ENCODE measurements around the gene UTF1. TPM values are rescaled to one million over a fixed set of nuclear protein-coding genes. Genes with fewer than 3 reads are reported as not detected.
A peak's percentile ranks its signal among the peaks of the same experiment; 100 is the strongest.

The UTF1 gene
- total and polyA plus RNA-seq, 2 of the 8 experiments (the other 6 are each of a cell fraction or from before 2014, with no cell fraction given) = 0.47 to 21.8 TPM

GRCh38 chr10:133242611-133243356 lies 12.8 kb downstream of the UTF1 start:
- Histone ChIP-seq H2BK12ac (ENCODE audit: low read depth, low read length) (peak overlapping the region; percentile 3; the same call in 1 of the 2 replicates), H3K4ac (replicated peaks; ENCODE audit: insufficient read length, low read depth, low read length) (peak overlapping the region; percentile 91), H3K79me1 (ENCODE audit: low read depth, low read length) (0 out of 2 replicates have a peak, but pooled peaks cover 2% of the 10 kb centered on the region), H3K27me3 (replicated peaks in 1 of 4; ENCODE audit: control insufficient read depth in 3 of 4, extremely low read depth in 1 of 4, insufficient read depth in 3 of 4, low read length in 3 of 4) (peaks cover 0 to 16% (median 13%) of the 10 kb centered on the region in 4 experiments; a peak in 6 of 7 replicates), H3K4me3 (ENCODE audit: extremely low read depth in 1 of 4, insufficient read depth in 2 of 4, low read depth in 3 of 4, low read length in 4 of 4) (no peak overlapping the region), H3K4me2 (ENCODE audit: insufficient read depth in 1 of 2, low read depth in 2 of 2, low read length in 2 of 2) (no peak overlapping the region), H3K4me1 (replicated peaks in 1 of 4; ENCODE audit: control insufficient read depth in 3 of 4, insufficient read depth in 4 of 4, low read length in 3 of 4) (peaks cover 3 to 24% (median 9%) of the 10 kb centered on the region in 4 experiments), H4K5ac (ENCODE audit: insufficient read length, low read depth, low read length) (no peak overlapping the region), H3K23me2 (ENCODE audit: low read depth, low read length) (peaks cover 4% of the 10 kb centered on the region; the same call in 1 of the 2 replicates), H2BK120ac (replicated peaks; ENCODE audit: low read depth, low read length) (peak overlapping the region; percentile 64), H2AFZ (ENCODE audit: low read length) (no peak overlapping the region), H3K18ac (ENCODE audit: extremely low read depth, low read length) (no peak overlapping the region), H3K14ac (ENCODE audit: insufficient read length) (no peak overlapping the region), H4K20me1 (replicated peaks in 1 of 2; ENCODE audit: control insufficient read depth in 1 of 2, insufficient read depth in 2 of 2, low read length in 2 of 2) (peaks cover 0 to 4% of the 10 kb centered on the region in 2 experiments), H2AK5ac (ENCODE audit: low read depth, low read length) (peak overlapping the region; percentile 80), H3K9me3 (ENCODE audit: insufficient read depth in 2 of 2, low read depth in 1 of 2, low read length in 1 of 2) (no peaks in the 10 kb centered on the region), H2BK5ac (ENCODE audit: low read depth, low read length) (peak overlapping the region; percentile 21), H3K27ac (ENCODE audit: low read depth, low read length) (no peak overlapping the region), H4K91ac (replicated peaks; ENCODE audit: insufficient read length, low read length) (peak overlapping the region; percentile 97), H2BK20ac (ENCODE audit: low read length) (peak overlapping the region; percentile 2; the same call in 1 of the 2 replicates), H3K9ac (replicated peaks in 1 of 4; ENCODE audit: extremely low read depth in 1 of 4, low read depth in 3 of 4, low read length in 3 of 4) (no peak overlapping the region), H3K23ac (ENCODE audit: insufficient read length) (no peak overlapping the region), H2BK15ac (ENCODE audit: low read length) (peak overlapping the region; percentile 14; the same call in 1 of the 2 replicates), H3K36me3 (ENCODE audit: control insufficient read depth in 2 of 4, insufficient read depth in 4 of 4, low read length in 3 of 4) (no peaks in the 10 kb centered on the region; a peak in 3 of 8 replicates), H3K56ac (replicated peaks; ENCODE audit: insufficient read length, low read depth, low read length) (no peak overlapping the region), H3K79me2 (ENCODE audit: control insufficient read depth in 1 of 2, insufficient read depth in 2 of 2, low read length in 2 of 2) (no peaks in the 10 kb centered on the region), H4K8ac (ENCODE audit: extremely low read depth, insufficient read depth, low read length) (peak overlapping the region; percentile 35; the same call in 1 of the 2 replicates)
- ChIA-PET POLR2A (ENCODE audit: partially characterized antibody) (interaction anchor here (0.8 to 2.2 kb wide), 5 partner anchors 11 to 33 kb away, joined by 3 to 8 read pairs (median 3); no protein-coding TSS in a partner anchor), CTCF (ENCODE audit: partially characterized antibody) (no interaction called here)
- DNase-seq (ENCODE audit: low read depth in 1 of 2, low spot score in 2 of 2) (no peak), FAIRE-seq (no peak)
- 86% methylated on average over 27 of the region's 27 CpGs; no CpG with 5 or more reads in 1 of the 2 experiments for WGBS, 2 experiments (ENCODE audit: extremely low coverage in 1 of 2, insufficient coverage in 1 of 2, insufficient read length in 1 of 2, insufficient replicate concordance in 2 of 2, low coverage in 1 of 2, low lambda C conversion rate in 2 of 2, missing lambda C conversion rate in 1 of 2)
- no peak for TF ChIP-seq CREB1 (IDR thresholded peaks at IDR 0.05)
